Measurements from ENCODE around the gene DHX35. TPM values are rescaled to one million over a fixed set of nuclear protein-coding genes. Genes with fewer than 3 reads are reported as not detected.
"Not testable (repeated sequence)": the region's sequence is repeated elsewhere in the genome, so short reads cannot be mapped to it uniquely, and the experiment has no call there.

Gene DHX35
- total and polyA plus RNA-seq, 2 of the 4 experiments (the other 2 are of a cell fraction) = 9.1 to 13.5 TPM

DNA sequence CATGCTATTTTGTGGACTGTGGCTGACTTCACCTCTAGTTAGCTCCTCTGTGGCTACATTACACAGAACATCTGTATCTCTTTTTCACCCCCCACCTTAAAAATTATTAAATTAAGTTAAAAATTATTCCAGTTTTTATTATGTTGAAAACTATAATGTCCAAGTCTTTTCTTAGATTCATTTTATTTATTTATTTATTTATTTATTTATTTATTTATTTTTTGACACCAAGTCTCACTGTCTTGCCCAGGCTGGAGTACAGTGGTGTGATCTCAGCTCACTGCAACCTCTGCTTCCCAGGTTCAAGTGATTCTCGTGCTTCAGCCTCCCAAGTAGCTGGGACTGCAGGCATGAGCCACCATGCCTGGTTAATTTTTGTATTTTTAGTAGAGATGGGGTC, 34.7 kb downstream of the DHX35 start:
- H3K4me3 ChIP-seq (ENCODE audit: insufficient read depth, low read depth, low read length); H3K4ac ChIP-seq (ENCODE audit: low read depth, low read length); H2BK20ac ChIP-seq (ENCODE audit: low read depth, low read length); H3K14ac ChIP-seq (replicated peaks; ENCODE audit: low read depth, low read length); H3K56ac ChIP-seq (ENCODE audit: extremely low read depth, insufficient read depth, low read length); H4K5ac ChIP-seq (ENCODE audit: low read depth, low read length); H3K23ac ChIP-seq (ENCODE audit: low read depth, low read length); H3K27me3 ChIP-seq (ENCODE audit: control insufficient read depth, insufficient read depth, low read length); dilution Hi-C loops (cut with HindIII; ENCODE audit: low sequenced_read_pairs, unreplicated experiment); CTCF ChIA-PET; DNase-seq; H3K18ac ChIP-seq (ENCODE audit: low read depth, low read length); H3K4me1 ChIP-seq (ENCODE audit: control insufficient read depth, insufficient read depth, low read length); H3K9me3 ChIP-seq (ENCODE audit: control insufficient read depth, insufficient read depth, low read length); H4K8ac ChIP-seq (ENCODE audit: low read depth in 2 of 2, low read length in 2 of 2); H3K4me2 ChIP-seq (ENCODE audit: low read depth, low read length); POLR2A ChIA-PET (ENCODE audit: unreplicated experiment); H2AK5ac ChIP-seq (ENCODE audit: low read depth, low read length); H3K27ac ChIP-seq (ENCODE audit: insufficient read depth, low read length); H2AFZ ChIP-seq (replicated peaks; ENCODE audit: low read length, poor library complexity); H2BK15ac ChIP-seq (ENCODE audit: low read depth, low read length); H2BK120ac ChIP-seq (ENCODE audit: low read depth, low read length); BruUV-seq (replicated peaks); in situ Hi-C loops (cut with MboI; ENCODE audit: low sequenced_read_pairs); H3K9ac ChIP-seq (ENCODE audit: low read depth, low read length); H2AK9ac ChIP-seq (replicated peaks; ENCODE audit: low read depth, low read length, poor library complexity); H4K91ac ChIP-seq (ENCODE audit: insufficient read depth, low read depth, low read length); intact Hi-C loops (cut with micrococcal nuclease); ATAC-seq (ENCODE audit: low read depth); H2BK5ac ChIP-seq (ENCODE audit: low read depth, low read length, poor library complexity, severe bottlenecking); H4K20me1 ChIP-seq (ENCODE audit: insufficient read depth, low read length): not testable (repeated sequence)
- no CpG with 5 or more reads among the region's 1 CpG for WGBS, 2 experiments (ENCODE audit: extremely low coverage in 2 of 2, insufficient read length in 1 of 2)
- Histone ChIP-seq H3K79me1 (ENCODE audit: low read depth in 1 of 2, low read length in 2 of 2) (peaks cover 0 to 14% of the 10 kb centered on the region in 2 experiments; a peak in 3 of 4 replicates), H3K9me1 (ENCODE audit: insufficient read depth, low read length) (peaks cover 16% of the 10 kb centered on the region), H3K36me3 (ENCODE audit: control insufficient read depth, insufficient read depth, low read length) (peaks cover 39% of the 10 kb centered on the region)

All from IMR-90 (cell line).